ENCODE results near the gene KIR2DL3.

The KIR2DL3 gene

DNA sequence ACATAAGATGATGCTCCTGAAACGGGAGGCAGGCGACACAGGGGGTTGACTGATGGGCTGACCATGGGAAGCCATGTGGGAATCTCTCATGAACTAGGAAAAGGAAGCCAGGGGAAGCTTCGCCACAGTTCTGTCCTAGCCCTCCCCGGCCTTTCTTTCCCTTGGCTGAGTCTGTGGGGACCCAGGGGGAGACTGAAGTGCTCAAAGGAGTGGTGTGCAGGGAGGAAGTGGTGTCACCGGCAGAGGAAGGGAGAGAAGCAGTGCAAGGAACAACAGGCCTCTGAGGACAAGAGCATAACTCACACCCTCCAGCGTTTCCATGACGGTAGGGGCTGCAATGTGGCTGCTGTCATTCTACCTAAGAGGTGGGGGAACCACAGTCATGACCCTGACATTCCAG lies 13.0 kb upstream of the KIR2DL3 start:
- ChIA-PET CTCF (no interaction called here), POLR2A (no interaction called here)
- TF ChIP-seq, protein P1, sequence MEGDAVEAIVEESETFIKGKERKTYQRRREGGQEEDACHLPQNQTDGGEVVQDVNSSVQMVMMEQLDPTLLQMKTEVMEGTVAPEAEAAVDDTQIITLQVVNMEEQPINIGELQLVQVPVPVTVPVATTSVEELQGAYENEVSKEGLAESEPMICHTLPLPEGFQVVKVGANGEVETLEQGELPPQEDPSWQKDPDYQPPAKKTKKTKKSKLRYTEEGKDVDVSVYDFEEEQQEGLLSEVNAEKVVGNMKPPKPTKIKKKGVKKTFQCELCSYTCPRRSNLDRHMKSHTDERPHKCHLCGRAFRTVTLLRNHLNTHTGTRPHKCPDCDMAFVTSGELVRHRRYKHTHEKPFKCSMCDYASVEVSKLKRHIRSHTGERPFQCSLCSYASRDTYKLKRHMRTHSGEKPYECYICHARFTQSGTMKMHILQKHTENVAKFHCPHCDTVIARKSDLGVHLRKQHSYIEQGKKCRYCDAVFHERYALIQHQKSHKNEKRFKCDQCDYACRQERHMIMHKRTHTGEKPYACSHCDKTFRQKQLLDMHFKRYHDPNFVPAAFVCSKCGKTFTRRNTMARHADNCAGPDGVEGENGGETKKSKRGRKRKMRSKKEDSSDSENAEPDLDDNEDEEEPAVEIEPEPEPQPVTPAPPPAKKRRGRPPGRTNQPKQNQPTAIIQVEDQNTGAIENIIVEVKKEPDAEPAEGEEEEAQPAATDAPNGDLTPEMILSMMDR (IDR thresholded peaks at IDR 0.05; ENCODE audit: insufficient read depth, low read length, missing control alignments) = no peak
- H3K4me3 ChIP-seq (ENCODE audit: low read depth, low read length) = no peak overlapping the region
- DNase-seq (ENCODE audit: low read depth, low spot score) = no peak

DNA sequence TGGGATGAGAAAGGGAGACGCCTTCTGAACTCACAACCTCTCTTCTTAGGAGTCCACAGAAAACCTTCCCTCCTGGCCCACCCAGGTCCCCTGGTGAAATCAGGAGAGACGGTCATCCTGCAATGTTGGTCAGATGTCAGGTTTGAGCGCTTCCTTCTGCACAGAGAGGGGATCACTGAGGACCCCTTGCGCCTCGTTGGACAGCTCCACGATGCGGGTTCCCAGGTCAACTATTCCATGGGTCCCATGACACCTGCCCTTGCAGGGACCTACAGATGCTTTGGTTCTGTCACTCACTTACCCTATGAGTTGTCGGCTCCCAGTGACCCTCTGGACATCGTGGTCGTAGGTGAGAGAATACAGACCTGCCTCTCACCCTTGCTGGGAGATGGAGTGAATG lies 10.8 kb upstream of the KIR2DL3 start:
- DNase-seq (ENCODE audit: low read depth, low spot score) = no peak
- POLR2A ChIA-PET = no interaction called here
- TF ChIP-seq, protein P1 (IDR thresholded peaks at IDR 0.05; ENCODE audit: insufficient read depth, low read length, missing control alignments) = no peak
- CTCF ChIA-PET = no interaction called here
- H3K4me3 ChIP-seq (ENCODE audit: low read depth, low read length) = no peak overlapping the region

DNA sequence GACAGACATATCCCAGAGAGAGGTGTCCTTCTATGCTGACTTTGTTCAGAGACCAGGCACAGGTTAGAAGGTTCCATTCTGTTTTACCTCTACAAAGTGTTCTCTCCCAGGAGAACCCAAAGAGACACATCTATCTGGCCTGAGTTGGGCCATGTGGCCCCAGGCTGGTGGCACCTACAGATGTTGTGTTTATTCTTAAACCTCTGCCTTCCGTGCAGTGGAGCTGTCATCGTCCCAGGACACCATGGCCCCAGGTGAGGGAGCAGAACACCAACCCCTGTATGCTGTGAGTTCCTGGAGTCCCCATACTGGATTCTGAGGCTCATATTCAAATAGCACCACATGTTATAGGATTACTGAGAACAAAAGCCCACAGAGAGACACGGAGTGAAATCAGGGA lies 10.1 kb upstream of the KIR2DL3 start:
- H3K4me3 ChIP-seq (ENCODE audit: low read depth, low read length) = no peak overlapping the region
- CTCF ChIA-PET = no interaction called here
- POLR2A ChIA-PET = no interaction called here
- TF ChIP-seq, protein P1 (IDR thresholded peaks at IDR 0.05; ENCODE audit: insufficient read depth, low read length, missing control alignments) = no peak
- no peak for DNase-seq (ENCODE audit: low read depth, low spot score)

DNA sequence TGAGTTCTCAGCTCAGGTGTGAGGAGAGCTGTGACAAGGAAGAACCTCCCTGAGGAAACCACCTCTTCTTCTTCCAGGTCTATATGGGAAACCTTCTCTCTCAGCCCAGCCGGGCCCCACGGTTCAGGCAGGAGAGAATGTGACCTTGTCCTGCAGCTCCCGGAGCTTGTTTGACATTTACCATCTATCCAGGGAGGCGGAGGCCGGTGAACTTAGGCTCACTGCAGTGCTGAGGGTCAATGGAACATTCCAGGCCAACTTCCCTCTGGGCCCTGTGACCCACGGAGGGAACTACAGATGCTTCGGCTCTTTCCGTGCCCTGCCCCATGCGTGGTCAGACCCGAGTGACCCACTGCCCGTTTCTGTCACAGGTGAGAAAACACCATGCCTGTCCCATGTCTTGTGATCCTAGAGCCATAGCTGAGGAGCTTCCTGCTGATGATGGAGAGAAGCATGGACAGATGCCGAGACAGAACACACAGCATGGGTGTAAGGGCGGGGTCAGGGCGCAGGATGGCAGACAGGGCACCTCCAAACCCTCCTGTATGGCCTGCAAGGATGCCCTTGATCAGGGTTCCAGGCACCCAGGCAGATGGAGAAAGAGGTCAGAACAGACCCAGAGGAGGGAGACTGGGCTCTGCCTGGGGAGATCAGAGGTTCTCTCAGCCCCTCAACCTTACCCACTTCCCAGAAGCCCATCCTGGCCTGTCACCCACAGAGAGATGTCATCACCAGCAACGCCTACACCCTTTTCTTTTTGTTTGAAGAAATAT lies 8.7 kb upstream of the KIR2DL3 start:
- TF ChIP-seq, protein P1 (IDR thresholded peaks at IDR 0.05; ENCODE audit: insufficient read depth, low read length, missing control alignments) = no peak
- ChIA-PET POLR2A (no interaction called here), CTCF (no interaction called here)
- no peak overlapping the region for H3K4me3 ChIP-seq (ENCODE audit: low read depth, low read length)
- no peak for DNase-seq (ENCODE audit: low read depth, low spot score)

DNA sequence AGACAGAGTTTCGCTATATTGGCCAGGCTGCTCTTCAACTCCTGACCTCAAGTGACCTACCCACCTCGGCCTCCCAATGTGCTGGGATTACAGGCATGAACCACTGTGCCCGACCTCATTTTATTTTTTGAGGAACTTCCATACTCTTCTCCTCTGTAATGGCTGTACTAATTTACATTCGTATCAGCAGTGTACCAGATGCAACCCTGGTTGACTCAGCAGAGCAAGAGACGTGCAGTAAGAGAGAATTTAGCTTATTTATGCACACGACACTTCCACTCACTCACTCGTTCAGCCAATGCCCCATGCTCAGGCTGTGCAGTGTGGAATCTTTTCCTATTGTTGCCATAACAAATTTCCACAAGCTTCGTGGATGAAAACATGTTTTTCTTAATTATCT lies 7.1 kb upstream of the KIR2DL3 start:
- H3K4me3 ChIP-seq (ENCODE audit: low read depth, low read length) = no peak overlapping the region
- DNase-seq (ENCODE audit: low read depth, low spot score) = no peak
- POLR2A ChIA-PET = no interaction called here

DNA sequence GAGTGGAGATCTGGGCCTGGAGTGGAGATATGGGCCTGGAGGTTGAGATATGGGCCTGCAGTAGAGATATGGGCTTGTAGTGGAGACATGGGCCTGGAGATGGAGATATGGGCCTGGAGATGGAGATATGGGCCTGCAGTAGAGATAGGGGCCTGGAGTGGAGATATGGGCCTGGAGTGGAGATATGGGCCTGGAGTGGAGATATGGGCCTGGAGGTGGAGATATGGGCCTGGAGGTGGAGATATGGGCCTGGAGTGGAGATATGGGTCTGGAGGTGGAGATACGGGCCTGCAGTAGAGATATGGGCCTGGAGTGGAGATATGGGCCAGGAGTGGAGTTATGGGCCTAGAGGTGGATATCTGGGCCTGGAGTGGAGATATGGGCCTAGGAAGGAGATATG lies 402 bp downstream of the KIR2DL3 start:
- CTCF ChIA-PET = no interaction called here
- no peak for DNase-seq (ENCODE audit: low read depth, low spot score)
- H3K4me3 ChIP-seq (ENCODE audit: low read depth, low read length) = no peak overlapping the region
- POLR2A ChIA-PET = no interaction called here
- TF ChIP-seq, protein P1 (IDR thresholded peaks at IDR 0.05; ENCODE audit: insufficient read depth, low read length, missing control alignments) = no peak

More for the DNA sequence above, 7.1 kb upstream of the KIR2DL3 start:
- TF ChIP-seq, protein P1 (IDR thresholded peaks at IDR 0.05; ENCODE audit: insufficient read depth, low read length, missing control alignments) = no peak
- CTCF ChIA-PET = no interaction called here
